AG20443 (cell line): Measurements from ENCODE around the gene GIPR.
"Not testable (repeated sequence)": the region's sequence is repeated elsewhere in the genome, so short reads cannot be mapped to it uniquely, and the experiment has no call there.

Experiments used
- DNase-seq: peaks from one replicate; pipeline ENCODE4 v3.0.0; 2012; ENCODE audit warnings: low spot score, mixed read lengths

The GIPR gene

DNA sequence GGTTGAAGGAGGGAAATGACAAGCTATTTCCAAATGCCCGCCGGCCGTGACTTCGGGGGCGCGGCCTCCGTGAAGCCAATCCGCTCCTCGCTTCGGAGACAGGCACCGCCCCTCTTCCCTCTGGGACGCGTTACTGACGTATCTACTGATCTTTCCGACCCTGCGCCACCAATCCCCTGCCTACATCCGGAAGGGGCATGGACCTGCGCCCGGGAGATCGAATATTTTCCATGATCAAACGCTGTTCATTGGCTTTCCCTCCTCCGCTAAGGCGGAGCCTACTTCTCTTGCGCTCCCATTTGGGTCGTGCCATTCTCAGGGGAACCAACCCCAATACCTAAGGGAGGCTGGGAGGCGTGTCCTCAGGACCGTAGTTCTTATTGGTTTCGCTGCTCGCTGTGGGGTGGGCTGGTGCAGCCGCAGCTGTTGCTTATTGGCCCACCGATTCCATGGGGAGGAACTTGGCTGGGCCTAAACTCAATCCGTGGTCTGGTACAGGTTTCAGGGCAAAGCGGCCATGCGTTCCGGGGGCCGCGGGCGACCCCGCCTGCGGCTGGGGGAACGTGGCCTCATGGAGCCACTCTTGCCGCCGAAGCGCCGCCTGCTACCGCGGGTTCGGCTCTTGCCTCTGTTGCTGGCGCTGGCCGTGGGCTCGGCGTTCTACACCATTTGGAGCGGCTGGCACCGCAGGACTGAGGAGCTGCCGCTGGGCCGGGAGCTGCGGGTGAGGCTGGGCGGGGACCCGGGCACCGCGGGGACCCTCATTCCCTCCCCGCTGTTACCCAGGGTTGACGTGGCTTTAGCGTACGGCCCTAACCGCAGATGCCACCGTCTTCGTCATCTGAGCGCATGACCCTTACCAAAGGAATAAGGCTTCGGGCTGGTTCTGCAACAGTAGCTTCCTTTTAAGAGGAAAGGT lies 24.4 kb downstream of the GIPR start, which contains the start of gene QPCTL:
TSS of gene QPCTL (plus strand) at position 480 of the 919 bp plus-strand sequence. CDS start at position 518, 38 bp downstream.
- peak; percentile 94 for DNase-seq

GRCh38 chr19:45693106-45693788 lies 25.2 kb downstream of the GIPR start:
- peak; percentile 88 for DNase-seq

- no peak for DNase-seq
These were observed 33.7 kb downstream of the GIPR start for GRCh38 chr19:45701676-45702075.

DNA sequence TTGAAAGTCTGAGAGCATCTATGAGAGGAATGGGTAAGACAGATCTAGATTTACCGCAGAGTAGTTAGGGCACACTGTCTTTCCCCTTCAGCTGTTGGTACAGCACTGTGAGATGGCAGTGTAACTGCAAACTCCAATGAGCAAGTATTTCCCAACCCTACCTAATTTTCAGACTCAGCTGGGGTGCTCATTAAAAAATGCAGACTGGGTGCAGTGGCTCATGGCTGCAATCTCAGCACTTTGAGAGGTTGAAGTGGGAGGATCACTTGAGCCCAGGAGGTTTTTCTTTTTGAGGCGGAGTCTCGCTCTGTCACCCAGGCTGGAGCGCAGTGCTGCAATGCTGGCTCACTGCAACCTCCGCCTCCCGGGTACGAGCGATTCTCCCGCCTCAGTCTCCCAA lies 37.1 kb downstream of the GIPR start:
- no peak for DNase-seq

GRCh38 chr19:45705710-45706415 lies 37.8 kb downstream of the GIPR start:
- DNase-seq, result no peak

- no peak for DNase-seq
These were observed 42.5 kb downstream of the GIPR start for GRCh38 chr19:45710356-45711130.

- no peak for DNase-seq
These were observed 44.1 kb downstream of the GIPR start for GRCh38 chr19:45711851-45712698.

DNA sequence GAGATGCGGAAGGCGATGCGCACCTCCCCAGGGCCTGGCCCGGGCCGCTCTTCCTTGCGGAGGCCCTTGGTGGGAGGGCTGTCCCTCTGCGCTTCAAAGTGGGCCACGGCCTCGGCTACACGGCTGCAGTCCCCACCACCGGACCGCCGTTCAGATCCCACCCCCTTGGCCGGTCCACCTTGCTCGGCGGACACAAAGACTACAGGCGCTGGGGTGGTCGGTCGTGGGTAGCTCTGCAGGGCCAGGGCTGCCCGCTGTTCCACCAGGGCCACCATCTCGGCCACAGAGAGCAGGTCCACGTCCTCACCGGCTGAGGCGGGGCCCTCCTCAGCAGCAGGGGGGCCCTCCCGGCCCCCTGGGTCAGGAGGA lies 44.7 kb downstream of the GIPR start:
- no peak for DNase-seq

GRCh38 chr19:45713141-45713540 lies 45.1 kb downstream of the GIPR start:
- DNase-seq, result no peak

DNA sequence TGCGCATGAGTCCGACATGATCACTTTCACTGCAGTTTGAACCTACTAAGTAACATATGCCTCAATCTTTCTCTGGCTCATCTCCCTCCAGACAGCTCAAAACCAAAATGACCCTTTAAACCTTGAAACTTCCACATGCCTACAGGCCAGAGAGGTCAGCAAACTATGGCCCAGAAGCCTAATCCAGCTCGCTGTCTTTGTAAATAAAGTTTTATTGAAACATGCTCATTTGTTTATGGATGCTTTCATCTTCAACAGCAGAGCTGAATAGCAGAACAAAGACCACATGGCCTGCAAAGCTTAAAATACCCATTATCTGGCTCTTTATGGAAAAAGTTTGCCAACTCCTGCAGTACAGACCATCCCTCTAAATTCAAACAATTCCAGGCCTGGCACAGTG lies 47.1 kb downstream of the GIPR start:
- no peak for DNase-seq

DNA sequence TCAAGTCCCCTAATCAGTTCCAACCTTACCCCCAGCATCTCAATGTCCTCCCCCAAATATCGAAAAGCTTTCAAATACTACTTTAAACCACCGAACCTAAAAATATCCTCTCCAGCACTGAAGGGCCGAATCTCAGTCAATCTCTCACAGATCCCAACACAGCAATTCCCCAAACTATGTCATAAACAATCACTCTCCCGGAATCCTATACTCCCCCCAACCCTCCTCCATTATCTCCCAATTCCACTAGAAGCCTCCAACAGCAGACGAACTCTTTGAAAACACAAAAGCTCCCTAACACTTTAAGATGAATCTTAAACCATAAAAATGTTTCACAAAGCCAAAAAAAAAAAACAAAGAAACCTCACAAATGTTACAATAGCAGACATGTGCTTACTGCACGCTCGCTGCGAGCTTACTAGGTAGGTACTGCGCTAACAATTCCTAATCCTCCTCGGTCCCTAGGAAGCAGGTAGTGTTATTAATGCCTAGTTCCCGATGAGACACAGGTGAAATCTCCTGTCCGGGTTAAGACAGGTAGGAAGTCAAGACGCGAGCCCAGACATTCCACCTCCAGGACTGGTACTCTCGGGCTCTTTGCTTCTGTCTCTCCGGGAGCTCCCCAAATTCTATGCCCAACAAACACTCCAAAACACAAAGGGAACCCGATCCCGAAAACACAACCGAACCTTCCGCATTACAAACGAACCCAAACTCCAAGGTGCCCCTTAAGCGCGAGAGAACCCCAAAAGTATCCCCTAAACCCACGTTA lies 48.5 kb downstream of the GIPR start:
- no peak for DNase-seq

GRCh38 chr19:45717131-45717982 lies 49.3 kb downstream of the GIPR start:
- DNase-seq, result peak; percentile 98

DNA sequence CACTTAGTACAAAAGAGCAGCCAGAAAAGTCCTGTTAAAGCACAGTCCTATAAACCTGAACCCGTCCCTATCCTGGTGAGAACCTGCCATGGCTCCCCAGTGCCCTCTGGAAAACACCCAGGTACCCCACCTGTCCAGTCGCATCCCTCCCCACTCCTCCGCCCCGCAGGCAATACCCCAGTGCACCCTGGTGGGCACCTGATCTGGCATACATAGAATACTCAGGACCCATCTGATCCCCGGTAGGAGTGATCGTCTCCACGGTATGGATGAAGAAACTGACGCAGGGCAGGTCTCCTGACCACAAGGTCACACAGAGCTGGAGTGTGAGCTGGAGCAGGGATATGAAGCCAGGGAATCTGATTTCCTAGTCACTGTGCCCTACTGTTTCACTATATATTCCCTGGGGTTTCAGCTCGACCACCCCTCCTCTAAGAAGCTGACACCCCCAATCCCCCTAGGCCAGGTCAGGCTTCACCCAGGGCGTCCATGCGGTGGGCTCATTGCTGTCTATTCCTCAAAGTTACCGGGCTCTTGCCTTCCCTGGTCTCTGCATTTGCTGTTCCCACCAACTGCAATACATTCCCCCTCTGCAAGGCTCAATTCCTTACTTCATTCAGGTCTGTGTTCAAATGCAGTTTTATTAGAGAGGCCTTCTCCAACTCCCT lies 50.1 kb downstream of the GIPR start:
- no peak for DNase-seq

DNA sequence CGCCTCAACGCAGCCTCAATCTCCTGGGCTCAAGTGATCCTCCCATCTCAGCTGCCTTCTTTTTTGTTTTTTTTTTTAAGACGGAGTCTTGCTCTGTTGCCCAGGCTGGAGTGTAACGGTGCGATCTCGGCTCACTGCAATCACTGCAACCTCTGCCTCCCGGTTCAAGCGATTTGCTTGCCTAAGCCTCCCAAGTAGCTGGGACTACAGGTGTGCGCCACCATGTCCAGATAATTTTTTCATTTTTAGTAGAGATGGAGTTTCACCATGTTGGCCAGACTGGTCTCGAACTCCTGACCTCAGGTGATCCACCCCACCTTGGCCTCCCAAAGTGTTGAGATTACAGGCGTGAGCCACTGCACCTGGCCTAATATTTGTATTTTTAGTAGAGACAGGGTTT lies 52.0 kb downstream of the GIPR start:
- DNase-seq, result not testable (repeated sequence)

DNA sequence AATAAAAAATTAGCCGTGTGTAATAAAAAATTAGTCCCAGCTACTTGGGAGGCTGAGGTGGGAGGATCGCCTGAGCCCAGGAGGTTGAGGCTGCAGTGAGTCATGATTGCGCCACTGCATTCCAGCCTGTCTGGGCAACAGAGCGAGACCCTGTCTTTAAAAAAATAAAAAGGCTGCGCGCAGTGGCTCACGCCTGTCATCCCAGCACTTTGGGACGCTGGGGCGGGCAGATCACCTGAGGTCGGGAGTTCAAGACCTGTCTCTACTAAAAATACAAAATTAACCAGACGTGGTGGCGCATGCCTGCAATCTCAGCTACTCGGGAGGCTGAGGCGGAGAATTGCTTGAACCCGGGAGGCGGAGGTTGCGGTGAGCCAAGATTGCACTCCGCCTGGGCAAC lies 60.7 kb downstream of the GIPR start:
- DNase-seq, result not testable (repeated sequence)

DNA sequence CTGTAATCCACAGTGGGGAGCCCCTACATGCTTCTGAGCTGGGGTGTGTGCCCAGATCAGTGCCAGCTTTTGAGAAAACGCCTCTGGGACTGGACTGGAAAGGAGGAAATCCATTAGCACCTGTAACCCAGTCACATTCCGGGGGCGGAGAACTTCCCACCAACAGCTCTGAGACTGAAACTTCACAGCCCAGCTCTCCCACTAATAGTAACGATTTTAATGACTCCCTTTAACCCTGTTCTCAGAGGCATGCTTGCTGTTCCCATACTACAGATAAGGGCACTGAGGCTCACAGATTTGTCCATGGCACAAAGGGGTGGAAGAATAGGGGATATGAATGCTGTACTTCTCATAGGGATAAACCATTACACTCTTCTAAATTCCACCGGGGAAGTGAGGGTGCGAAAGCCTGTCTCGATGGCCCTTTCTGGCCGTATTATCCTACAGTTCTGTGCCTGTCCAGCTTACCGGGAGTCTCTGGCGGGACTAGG lies 61.8 kb downstream of the GIPR start:
- no peak for DNase-seq

GRCh38 chr19:45730368-45731288 lies 62.6 kb downstream of the GIPR start, which contains the start of gene FBXO46:
FBXO46 (minus strand) TSS chr19:45730896; CDS start chr19:45713495, 17,401 bp downstream.
- peak; percentile 96 for DNase-seq
